Esophagus (tissue), 2 donors: ENCODE measurements around the gene MED13. TPM values are rescaled to one million over a fixed set of nuclear protein-coding genes. Genes with fewer than 3 reads are reported as not detected.
"Not testable (repeated sequence)": the region's sequence is repeated elsewhere in the genome, so short reads cannot be mapped to it uniquely, and the experiment has no call there.

Experiments
- H3K27ac ChIP-seq, 2 donors: one replicate each; pipeline ENCODE4 v1.5.1; 2013; ENCODE audit warnings: low read depth in 2 of 2, mild to moderate bottlenecking in 2 of 2, inconsistent platforms in 1 of 2, low read length in 1 of 2, moderate library complexity in 1 of 2
- H3K27me3 ChIP-seq, 2 donors: one replicate each; pipeline ENCODE4 v1.6.1; 2013; ENCODE audit warnings: low read length in 2 of 2, control low read depth in 1 of 2, mild to moderate bottlenecking in 1 of 2; ENCODE audit not compliant: insufficient read depth in 2 of 2, control insufficient read depth in 1 of 2
- H3K36me3 ChIP-seq, 2 donors: one replicate each; pipeline ENCODE4 v1.6.1; 2013; ENCODE audit warnings: low read length in 1 of 2; ENCODE audit not compliant: control insufficient read depth in 2 of 2, insufficient read depth in 2 of 2
- H3K4me1 ChIP-seq, 2 donors: one replicate each; pipeline ENCODE4 v1.6.1; 2013; ENCODE audit warnings: low read length in 1 of 2; ENCODE audit not compliant: control insufficient read depth in 2 of 2, insufficient read depth in 2 of 2
- H3K4me3 ChIP-seq, 2 donors: one replicate each; pipeline ENCODE4 v1.5.1; 2013; ENCODE audit warnings: low read length in 2 of 2, mild to moderate bottlenecking in 2 of 2, low read depth in 1 of 2, moderate library complexity in 1 of 2
- H3K9me3 ChIP-seq, 2 donors: one replicate each; pipeline ENCODE4 v1.6.1; 2013; ENCODE audit warnings: mild to moderate bottlenecking in 2 of 2, low read depth in 1 of 2, low read length in 1 of 2, moderate library complexity in 1 of 2; ENCODE audit not compliant: control insufficient read depth in 2 of 2, insufficient read depth in 1 of 2
- WGBS, 2 donors: extraction: QIAGEN DNeasy Blood & Tissue Kit; methylation state at CpG; one replicate each; pipeline ENCODE4 v1.1.7; 2013; 5-methylcytosine and 5-hydroxymethylcytosine counted together
- polyA plus RNA-seq, 2 donors: library from polyadenylated mRNA; stranded (reverse); fragments of 200-250 nt; gene quantifications; one replicate each; pipeline ENCODE4 v1.2.3, GENCODE V29; 2013
- donor health status: healthy with polysubstance abuse.
- donor health status: Bipolar disorder and iron deficiency.

MED13 gene
- polyA plus RNA-seq, 2 donors: 6.5 to 7.1 TPM

DNA sequence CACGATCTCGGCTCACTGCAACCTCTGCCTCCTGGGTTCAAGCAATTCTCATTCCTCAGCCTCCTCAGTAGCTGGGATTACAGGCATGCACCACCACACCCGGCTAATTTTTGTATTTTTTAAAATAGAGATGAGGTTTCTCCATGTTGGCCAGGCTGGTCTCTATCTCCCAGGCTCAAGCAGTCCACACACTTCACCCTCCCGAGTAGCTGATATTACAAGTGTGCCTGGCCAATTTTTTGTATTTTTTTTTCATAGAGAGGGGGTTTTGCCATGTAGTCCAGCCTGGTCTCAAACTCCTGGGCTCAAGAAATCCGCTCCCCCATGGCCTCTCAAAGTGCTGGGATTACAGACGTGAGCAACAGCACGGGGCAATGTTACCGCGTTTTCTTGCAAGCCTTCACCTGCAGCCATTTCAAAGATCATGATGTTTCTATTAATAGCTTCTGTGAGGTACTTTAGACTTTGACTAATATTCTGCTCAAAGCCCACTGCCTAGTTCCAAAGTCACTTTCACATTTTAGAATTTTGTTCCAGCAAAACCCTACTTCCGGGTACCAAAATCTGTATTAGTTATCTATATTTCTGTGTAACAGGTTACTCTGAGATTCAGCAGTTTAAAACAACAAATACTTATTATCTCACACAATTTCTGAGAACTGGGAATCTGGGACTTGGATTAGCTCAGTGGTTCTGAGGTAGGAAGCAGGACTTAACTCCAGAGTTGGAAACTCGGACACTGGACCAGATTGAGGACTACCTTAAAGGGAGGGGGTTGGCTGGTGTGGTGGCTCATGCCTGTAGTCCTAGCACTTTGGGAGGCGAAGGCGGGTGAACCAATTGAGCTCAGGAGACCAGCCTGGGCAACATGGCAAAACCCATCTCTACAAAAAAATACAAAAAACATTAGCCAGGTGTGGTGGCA lies 12.0 kb upstream of the MED13 start:
- Histone ChIP-seq H3K27me3 (peaks cover 0 to 2% of the 10 kb centered on the region in 2 donors), H3K36me3 (no peaks in the 10 kb centered on the region), H3K4me1 (no peaks in the 10 kb centered on the region), H3K27ac (no peak overlapping the region), H3K9me3 (no peaks in the 10 kb centered on the region), H3K4me3 (no peak overlapping the region)
- WGBS, 2 donors: 72 to 80% methylated on average over 13 of the region's 13 CpGs

DNA sequence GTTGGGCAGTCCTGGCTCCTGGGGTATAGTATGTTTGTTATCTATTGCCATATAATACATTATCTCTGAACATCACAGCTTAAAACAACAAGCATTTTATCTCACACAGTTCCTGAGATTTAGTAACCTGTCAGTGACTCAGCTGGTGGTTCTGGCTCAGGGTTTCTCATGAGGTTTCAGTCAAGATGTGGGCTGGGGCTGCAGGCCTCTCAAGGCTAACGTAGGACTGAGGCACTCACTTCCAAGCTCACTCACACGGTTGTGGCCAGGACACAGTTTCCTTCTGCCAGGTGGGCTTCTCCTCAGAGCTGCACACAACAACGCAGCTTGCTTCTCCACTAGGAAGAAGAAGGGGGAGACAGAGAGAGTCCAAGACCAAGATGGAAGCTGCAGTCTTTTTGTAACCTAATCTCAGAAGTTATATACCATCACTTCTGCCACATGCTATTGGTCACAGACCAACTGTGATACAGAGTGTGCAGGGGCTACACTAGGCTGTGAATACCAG lies 10.3 kb upstream of the MED13 start:
- no peaks in the 10 kb centered on the region for H3K36me3 ChIP-seq
- 85% methylated on average over 3 of the region's 3 CpGs for WGBS, 2 donors
- no peak overlapping the region for H3K4me3 ChIP-seq
- no peak overlapping the region for H3K27ac ChIP-seq
- H3K27me3 ChIP-seq: peaks cover 0 to 2% of the 10 kb centered on the region in 2 donors
- H3K4me1 ChIP-seq: no peaks in the 10 kb centered on the region
- H3K9me3 ChIP-seq: no peaks in the 10 kb centered on the region

DNA sequence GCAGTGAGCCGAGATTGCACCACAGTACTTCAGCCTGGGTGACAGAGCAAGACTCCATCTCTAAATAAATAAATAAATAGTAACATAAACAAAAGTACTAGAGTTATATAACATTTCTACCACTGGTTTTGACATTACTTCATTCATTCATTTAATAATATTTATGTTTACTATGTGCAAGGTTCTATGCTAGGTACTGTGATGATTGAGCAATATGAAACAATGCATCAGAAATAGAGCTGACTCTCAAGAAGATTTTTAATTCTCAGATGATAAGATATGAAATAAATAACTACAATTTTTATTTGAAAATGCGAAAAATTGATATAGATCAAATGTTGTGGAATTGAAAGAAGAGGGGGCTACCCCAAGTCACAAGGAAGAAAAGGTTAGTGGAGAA lies 8.9 kb upstream of the MED13 start:
- Histone ChIP-seq H3K4me1 (no peaks in the 10 kb centered on the region), H3K27ac (no peak overlapping the region), H3K4me3 (no peak overlapping the region), H3K9me3 (no peaks in the 10 kb centered on the region), H3K27me3 (peaks cover 0 to 2% of the 10 kb centered on the region in 2 donors), H3K36me3 (no peaks in the 10 kb centered on the region)
- 90 to 95% methylated on average over 2 of the region's 2 CpGs for WGBS, 2 donors

DNA sequence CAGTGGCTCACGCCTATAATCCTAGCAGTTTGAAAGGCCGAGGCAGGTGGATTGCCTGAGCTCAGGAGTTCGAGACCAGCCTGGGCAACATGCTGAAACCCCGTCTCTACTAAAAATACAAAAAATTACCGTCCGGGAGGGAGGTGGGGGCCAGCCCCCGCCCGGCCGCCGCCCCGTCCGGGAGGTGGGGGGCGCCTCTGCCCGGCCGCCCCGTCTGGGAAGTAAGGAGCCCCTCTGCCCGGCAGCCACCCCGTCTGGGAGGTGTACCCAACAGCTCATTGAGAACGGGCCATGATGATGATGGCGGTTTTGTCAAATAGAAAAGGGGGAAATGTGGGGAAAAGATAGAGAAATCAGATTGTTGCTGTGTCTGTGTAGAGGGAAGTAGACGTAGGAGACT lies 7.8 kb upstream of the MED13 start:
- not testable (repeated sequence) for H3K9me3 ChIP-seq, H3K4me3 ChIP-seq, H3K27ac ChIP-seq

DNA sequence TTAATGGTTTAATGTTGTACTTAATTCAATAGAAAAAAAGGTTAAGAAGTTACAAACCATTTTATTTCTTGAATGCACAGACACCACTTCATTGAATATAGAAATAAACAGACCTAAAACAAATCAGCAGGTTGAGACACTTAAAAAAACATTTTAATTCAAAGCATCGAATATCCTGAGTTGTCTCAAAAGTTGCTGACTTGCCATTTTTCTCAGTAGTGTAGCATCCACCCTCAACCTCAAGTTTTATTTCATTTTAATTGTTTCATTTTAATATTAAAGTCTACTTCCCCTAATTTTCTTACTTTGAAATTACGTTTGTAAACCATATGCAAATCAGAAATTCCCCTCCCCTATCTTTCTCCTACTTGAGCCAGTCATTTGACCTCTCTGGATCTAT lies 5.8 kb upstream of the MED13 start:
- Histone ChIP-seq H3K27ac (no peak overlapping the region), H3K4me1 (no peaks in the 10 kb centered on the region), H3K27me3 (no peaks in the 10 kb centered on the region), H3K4me3 (no peak overlapping the region), H3K36me3 (no peaks in the 10 kb centered on the region), H3K9me3 (no peaks in the 10 kb centered on the region)
- WGBS, 2 donors: 66 to 69% methylated on average over 2 of the region's 2 CpGs

More for the DNA sequence above, 7.8 kb upstream of the MED13 start:
- 94 to 95% methylated on average over 20 to 21 of the region's 21 CpGs for WGBS, 2 donors
- H3K27me3 ChIP-seq, H3K36me3 ChIP-seq, H3K4me1 ChIP-seq: not testable (repeated sequence)

DNA sequence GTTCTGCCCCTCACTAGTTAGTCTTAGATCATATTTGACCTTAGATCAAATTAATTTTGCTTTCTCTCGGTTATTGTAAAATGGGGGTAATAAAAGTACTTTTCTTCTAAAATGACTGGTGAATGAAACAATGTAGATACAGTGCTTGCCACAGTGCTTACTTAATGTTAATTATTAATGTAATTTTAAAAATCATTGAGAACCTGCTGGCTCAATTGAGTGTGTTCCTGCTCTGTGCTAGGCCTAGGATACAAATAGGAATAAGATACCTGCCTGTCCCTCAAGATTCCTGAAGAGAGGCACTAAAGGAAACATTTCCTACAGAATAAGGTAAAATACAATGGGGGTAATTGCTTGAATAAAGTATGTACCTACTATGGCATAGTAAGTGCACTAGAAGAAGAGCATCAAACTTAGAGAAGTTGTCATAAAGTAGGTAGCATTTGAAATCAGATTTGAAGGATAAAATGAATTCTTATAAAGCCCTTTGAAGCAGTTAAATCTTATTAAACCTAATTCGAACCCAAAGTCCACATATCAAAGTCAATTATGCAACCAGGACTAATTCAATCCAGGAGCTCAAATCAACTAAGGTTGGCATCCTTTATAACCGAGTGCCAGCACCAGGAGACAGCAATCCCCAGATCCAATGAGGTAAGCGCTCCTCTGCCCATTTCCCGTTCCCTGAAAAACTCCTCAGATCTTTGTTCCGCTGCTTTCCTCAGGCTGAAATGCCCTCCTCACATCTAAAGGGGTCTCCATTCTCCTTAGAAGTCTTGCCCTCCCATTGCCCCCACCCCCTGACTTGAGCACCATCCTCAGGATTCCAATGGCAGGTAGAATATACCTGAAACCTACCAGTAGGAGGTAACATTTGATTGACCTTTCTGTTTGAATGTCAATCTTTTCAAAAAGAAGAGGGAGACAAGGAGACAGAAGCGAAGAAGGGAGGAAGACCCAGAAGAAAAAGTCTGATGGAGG lies 2.4 kb upstream of the MED13 start:
- Histone ChIP-seq H3K4me1 (no peaks in the 10 kb centered on the region), H3K27me3 (no peaks in the 10 kb centered on the region), H3K27ac (no peak overlapping the region), H3K36me3 (no peaks in the 10 kb centered on the region), H3K4me3 (no peak overlapping the region), H3K9me3 (no peaks in the 10 kb centered on the region)
- whole genome bisulfite sequencing, 2 donors: 85 to 92% methylated on average over 7 of the region's 7 CpGs

DNA sequence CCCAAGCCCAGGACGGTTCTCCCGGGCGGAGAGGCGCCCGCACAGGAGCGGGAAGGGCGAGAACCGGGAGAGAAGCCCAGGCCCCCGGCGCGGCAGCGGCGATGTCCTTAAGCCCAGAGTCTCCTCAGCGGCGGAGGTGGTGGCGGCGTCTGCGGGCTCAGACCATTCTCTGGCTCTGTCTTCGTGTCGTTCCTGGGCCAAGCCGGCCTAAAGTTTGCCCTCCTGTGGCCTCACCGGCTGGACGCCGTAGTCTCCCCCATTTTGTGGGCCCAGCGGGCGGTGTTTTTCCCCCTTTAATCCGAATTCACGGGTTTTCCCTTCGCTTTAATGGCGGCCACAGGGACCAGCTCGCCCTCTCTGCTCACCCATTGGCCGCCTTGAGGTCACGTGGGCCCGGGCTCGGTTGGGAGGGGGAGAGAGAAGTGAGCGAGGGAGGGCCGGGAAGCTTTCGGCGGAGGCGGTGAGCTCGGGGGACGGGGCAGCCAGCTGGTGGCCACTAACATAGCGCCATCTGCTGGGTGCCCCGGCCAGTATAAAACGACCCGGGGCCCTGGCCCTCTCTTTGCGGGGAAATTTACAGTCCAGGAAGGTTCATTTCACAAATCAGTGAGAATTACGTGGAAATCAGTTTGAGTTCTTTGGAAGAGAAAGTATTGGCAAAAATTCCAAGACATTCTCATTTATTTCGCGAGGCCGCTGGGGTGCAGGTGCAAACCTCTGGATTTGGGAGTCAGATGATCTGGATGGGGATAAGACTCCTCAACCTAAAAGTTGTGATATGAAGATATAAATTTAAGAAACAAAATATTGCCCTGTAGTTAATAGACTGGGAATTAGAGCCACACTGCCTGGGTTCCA lies 762 bp upstream of the MED13 start:
- Histone ChIP-seq H3K36me3 (no peaks in the 10 kb centered on the region), H3K4me3 (peak overlapping the region; percentile 81 to 92), H3K4me1 (no peaks in the 10 kb centered on the region), H3K27me3 (no peaks in the 10 kb centered on the region), H3K9me3 (no peaks in the 10 kb centered on the region), H3K27ac (peak overlapping the region; percentile 97)
- 1 to 2% methylated on average over 49 to 51 of the region's 51 CpGs for whole genome bisulfite sequencing, 2 donors

DNA sequence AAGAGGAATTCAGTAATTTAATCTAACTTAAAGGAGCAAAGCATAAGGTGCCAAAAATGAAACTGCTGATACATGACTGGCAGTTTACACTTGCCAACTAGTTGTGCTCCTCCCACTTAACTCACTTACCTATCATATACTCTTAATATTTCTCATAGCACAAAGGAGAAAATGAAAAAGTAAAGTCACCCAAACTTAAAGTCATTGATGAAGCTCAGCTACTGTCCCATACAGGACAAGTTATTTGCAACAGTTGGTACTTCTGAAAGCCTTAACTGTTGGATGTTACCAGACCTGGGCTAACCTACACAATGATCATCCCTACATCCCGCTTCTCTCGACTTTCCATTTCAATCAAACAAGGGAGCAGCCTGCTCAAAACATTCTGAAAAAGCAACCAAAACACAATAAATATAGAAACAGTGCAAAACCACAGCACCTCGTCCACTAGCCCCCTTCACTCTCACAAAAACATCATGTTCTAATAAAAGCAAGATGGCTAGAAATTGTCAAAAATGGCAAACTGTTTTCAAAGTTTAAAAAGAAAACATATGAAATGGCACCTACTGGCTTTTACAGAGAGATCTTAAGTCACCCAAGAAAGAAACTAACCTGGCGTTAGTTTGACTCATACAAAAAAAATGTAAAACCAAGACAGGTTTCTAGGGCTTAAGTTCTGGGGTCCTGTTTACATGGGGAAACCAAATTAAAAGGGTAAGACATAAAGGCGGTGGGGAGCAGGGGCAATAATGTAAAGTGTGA lies 868 bp downstream of the MED13 start:
- no peaks in the 10 kb centered on the region for H3K27me3 ChIP-seq
- H3K9me3 ChIP-seq: no peaks in the 10 kb centered on the region
- peak overlapping the region; percentile 74 to 81 for H3K4me3 ChIP-seq
- H3K27ac ChIP-seq: peak overlapping the region; percentile 94 to 97
- H3K4me1 ChIP-seq: no peaks in the 10 kb centered on the region
- WGBS, 2 donors: 1 to 3% methylated on average over 5 of the region's 5 CpGs
- peaks cover 0 to 4% of the 10 kb centered on the region in 2 donors for H3K36me3 ChIP-seq
